Left renal cortex interstitium (tissue), 4 donors: ENCODE measurements around the gene EFNA1. TPM values are rescaled to one million over a fixed set of nuclear protein-coding genes. Genes with fewer than 3 reads are reported as not detected.

Experiments used
- DNase-seq, 4 donors: peaks; one replicate each; pipeline ENCODE4 v3.0.0-alpha.2; 2013; ENCODE audit warnings: low read depth in 4 of 4, low spot score in 2 of 4, missing footprints in 1 of 4
- polyA plus RNA-seq, 4 donors: library from polyadenylated mRNA; unstranded; fragments of 120-200 nt; gene quantifications; one replicate each; pipeline ENCODE4 v1.2.1, GENCODE V29; 2013; ENCODE audit not compliant: insufficient read length in 4 of 4

EFNA1 gene
- polyA plus RNA-seq, 4 donors: 58.7 to 76.2 (median 70.8) TPM

DNA sequence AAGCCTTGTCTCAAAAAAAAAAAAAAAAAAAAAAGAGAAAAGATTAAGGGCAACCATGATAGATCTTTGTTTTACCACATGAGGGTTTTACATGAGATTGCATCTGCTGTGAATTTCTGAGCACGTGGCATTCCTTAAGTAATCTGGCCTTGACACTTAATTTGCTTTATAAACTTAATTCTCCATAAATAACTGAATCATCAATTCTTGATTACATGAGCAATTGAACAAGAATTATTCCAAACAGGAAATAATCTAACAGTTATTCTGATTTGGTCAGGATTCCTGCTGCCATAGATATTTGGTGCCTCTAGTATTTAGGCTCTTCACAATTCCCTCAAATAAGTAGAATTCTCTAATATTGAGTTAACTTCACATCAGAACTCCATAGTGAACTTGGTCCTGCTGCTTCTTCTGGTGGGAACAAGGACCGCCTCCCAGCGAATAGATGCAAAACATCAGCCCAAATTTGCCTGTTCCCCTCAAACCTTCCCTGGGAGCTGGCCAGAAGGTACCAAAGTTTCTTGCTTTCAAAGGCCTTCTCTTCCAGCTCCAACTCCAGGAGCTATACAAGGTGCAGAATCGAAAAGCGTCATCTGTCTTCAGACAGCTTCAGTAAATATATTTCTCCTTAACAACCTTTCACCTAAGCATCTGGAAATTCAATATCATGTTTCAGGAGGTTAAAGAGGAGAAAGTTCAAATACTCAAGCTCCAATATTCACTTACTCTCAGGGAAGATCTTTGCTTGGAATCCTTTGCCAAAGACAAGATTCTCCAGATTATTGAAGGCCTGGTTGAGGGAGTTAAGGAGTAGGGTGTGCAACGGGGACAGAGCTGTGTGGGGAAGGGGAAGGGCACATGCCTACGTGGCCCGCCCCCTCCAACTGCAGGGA lies 44.4 kb downstream of the EFNA1 start:
- DNase-seq: no peak

DNA sequence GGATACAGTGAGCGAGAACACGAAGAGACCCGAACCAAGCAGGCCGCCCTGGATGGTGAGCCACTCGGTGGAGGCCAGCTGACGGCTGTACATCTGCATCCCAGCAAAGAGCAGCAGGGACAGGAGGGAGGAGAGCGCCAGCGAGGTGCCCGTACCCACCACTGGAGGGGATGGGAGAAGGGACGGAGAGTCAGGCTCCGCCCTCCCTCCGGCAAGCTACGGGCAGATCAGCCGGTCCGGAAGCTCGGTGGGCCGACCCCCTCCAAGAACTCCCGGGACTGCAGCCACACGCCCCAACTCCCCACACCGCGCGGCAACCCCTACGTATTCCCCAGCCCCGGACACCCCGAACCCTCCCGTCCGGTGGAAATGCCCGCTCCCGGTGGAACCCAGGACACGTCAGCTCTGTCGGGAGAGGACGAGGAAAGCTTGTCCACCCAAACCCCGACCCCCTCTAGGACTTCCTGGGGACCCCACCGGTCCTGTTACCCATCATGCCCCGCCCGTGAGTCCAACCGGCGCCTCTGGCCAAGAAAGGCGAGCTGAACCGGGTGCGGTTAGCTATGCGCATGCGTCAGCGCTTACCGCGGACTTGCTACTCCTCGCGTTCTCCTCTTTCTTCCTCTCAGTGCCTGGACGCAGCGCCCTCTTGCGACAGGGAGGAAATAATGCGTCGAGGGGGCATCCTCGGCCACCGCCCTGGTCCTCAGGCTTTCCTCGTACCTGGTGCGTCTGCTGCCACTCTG lies 45.2 kb downstream of the EFNA1 start, which contains the start of gene KRTCAP2:
Gene KRTCAP2 (minus strand): TSS at position 573 of the 746 bp plus-strand sequence. CDS start 80 bp downstream, at position 493.
- peak in 2 of 4 donors; percentile 89 to 93 for DNase-seq

DNA sequence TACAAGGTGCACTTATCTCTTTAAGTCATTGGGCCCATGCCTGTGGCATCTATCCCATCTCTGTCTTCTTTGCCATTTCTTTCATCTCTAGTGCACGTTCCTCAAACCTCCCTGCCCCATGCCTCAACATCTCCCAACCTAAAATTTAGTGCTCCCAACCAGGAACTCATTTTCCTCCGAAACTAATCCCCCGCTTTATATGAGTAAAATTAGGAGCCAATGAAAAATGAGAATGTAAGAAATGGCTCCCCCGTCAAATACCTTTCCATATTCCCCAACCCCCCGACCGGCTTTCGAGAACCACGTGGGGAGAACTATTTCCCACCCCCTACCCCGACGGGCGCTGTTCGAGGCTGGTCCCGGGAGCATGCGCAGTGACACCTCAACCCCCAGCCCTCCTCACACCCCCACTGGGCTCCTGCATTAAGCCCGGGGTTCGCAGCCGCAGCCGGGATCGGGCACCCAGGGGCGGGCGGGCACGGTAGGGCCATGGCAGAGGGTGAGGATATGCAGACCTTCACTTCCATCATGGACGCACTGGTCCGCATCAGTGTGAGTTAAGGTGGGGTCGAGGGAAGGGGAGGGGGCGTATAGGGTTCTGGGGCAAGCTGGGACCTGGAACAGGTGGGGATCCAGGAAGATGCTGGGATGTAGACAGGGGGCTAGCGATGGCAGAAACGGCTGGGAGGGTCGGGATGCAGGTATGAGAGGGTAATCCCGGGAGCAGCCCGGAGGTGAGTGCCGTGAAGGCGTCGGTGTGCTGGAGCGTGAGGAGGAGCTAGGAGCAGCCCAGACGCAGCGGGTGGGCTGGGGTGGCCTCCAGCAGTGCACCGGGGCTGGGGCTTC lies 46.0 kb downstream of the EFNA1 start, which contains the start of gene TRIM46:
Gene TRIM46 (plus strand): TSS at position 372 of the 846 bp plus-strand sequence. CDS start 118 bp downstream, at position 490.
- DNase-seq: no peak

DNA sequence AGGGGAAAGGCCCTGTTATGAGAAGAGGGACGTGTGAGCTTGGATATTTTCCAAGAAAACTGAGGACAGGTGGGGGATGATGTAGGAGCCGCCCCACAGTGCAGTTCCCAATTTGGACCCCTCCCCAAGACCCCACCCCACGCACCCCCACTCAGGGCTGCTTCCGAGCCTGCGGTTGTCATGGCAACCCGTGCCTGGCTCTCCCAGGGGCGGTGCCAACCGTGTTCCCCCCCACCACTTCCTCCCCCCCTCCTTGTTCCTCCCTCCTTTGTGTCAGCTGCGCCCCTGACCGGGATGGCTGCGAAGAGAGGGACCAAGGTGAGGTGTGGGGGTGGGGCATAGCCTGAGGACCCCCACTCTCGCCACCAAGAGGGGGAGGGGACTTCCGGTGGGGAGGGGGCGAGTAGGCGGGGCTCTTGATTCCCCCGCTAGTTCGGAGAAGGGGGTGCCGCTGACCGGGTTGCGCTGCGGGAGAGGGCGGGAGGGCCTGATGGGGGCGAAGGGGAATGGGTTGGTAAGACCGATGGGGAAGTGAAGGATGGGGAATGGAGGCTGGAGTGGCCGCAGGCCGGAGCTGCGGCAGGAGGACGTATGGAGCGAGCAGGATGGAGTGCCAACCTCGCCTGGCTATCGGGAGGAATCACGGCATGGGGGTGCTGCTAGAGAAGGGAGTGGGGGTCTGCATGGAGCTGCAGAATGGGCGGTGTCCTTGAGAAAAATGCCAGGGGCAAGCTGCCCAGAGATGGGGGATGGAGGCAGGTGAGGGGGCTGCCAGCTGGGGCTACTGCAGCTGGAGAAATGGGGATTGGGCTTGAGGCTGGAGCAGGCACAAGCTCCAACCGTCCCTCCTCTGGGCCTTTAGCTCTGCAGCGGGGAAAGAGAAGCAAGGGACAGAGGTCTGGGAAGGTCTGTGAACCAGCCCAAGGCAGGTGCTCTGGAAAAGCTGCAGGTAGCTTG lies 46.9 kb downstream of the EFNA1 start:
- no peak for DNase-seq

DNA sequence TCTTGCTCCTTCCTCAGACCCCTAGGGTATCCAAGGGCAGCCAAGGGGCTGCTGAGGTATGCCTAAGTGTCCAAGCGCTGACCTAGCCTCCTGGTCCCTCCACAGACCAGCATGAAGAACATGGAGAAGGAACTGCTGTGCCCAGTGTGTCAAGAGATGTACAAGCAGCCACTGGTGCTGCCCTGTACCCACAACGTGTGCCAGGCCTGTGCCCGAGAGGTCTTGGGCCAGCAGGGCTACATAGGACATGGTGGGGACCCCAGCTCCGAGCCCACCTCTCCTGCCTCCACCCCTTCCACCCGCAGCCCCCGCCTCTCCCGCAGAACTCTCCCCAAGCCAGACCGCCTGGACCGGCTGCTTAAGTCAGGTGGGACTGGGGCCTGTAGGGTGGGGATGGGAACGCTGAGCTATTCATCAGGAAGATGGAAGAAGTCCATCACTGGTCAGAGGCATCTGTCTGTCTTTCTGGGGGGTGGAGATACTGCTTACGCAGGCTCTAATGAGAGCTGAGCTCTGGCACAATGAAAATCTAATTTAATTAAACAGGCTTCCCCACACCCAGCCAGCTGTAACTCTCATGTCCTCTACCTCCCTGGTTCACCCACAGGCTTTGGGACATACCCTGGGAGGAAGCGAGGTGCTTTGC lies 47.7 kb downstream of the EFNA1 start:
- no peak for DNase-seq

DNA sequence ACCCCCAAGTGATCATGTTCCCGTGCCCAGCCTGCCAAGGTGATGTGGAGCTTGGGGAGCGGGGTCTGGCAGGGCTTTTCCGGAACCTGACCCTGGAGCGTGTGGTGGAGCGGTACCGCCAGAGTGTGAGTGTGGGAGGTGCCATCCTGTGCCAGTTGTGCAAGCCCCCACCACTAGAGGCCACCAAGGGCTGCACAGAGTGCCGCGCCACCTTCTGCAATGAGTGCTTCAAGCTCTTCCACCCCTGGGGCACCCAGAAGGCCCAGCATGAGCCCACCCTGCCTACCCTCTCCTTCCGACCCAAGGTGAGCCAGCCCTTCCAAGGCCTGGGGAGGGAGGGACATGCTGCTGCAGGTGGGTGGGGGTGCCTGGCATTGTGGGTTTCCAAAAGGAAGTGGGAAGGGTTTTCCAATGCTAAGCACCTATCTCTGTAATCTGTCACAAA lies 48.3 kb downstream of the EFNA1 start:
- DNase-seq: no peak

DNA sequence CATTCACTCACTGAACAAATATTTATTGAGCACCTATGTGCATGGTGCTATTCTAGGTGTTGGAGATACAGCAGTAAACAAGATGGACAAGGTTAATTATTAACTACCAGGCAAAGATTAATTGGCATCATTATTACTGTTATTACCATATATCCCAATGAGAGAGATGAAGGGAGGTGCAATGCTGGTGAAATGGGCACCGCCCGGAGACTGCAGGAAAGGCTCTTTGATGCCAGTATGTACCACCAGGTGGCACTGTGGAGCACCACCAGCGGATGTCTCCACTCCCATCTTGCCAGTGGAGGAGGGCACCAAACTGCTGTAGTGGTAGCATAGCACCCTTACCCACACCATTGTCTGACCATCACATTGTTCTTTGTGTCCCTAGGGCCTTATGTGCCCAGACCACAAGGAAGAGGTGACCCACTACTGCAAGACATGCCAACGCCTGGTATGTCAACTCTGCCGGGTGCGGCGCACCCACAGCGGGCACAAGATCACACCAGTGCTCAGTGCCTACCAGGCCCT lies 48.9 kb downstream of the EFNA1 start:
- DNase-seq: no peak

DNA sequence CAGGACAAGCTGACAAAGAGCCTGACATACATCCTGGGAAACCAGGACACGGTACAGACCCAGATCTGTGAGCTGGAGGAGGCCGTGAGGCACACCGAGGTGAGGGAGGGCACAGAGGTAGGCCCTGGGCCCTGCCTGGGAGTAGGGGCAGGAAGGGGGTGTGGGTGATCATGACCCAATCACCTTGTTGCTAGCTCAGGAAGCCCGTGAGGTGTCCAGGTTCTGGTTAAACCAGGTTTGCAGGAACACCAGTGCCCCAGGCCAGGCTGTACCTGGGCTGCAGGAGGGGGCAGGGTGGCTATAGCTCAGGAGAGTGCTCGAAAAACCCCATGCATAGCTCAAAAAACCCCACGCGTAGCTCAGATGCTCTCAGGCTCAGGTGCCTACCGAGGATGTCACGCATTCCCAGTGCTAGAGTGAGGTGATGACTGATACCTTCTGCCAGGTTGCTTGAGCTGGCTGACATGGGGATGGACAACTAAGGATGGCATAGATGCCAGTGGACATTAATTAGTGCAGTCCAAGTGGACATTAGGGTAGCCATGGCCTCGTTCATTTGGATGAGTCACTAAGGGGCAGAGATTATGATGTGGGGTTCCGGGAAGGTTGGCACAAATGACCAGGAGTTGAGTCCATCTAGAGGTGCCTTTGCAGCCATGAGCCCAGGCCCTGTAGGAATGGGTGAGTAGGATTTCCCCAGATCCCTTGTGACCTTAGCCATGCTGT lies 49.7 kb downstream of the EFNA1 start:
- DNase-seq: no peak

DNA sequence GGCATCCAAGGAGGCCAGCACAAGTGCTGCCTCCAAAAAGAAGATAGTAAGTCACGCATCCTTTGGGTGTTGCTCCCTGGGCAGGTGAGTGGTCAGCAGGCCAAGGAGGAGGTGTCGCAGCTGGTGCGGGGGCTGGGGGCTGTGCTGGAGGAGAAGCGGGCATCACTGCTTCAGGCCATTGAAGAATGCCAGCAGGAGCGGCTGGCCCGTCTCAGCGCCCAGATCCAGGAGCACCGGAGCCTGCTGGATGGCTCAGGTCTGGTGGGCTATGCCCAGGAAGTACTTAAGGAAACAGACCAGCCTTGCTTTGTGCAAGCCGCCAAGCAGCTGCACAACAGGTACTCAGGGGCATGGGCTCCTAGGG lies 50.2 kb downstream of the EFNA1 start:
- DNase-seq: no peak

DNA sequence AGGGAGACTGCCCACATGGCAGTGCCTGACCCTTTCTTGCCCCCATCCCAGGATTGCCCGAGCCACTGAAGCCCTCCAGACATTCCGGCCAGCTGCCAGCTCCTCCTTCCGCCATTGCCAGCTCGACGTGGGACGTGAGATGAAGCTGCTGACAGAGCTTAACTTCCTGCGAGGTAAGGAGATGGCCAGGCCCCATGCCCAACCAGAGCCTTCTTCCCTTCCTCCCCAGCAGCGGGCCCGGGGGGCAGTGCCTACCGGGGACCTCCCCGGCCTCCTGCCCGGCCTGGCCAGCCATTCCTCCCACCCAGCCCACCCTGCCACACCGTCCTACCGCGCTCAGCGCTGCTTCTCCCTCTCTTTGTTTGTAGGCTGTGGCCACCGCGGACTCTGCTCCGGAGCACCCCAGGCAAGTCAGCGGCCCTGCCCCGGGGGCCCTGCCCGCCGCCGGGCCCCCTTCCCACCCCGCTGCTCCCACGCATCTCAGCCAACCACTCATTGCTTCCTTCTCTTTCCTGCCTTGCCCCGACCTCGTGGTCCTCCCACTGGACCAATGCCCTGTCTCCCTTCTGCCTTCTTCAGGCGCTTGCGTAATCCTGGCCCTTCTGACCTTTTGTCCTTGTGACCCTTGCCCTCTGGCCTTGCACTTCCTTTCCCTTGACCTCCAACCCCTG lies 50.9 kb downstream of the EFNA1 start:
- no peak for DNase-seq

DNA sequence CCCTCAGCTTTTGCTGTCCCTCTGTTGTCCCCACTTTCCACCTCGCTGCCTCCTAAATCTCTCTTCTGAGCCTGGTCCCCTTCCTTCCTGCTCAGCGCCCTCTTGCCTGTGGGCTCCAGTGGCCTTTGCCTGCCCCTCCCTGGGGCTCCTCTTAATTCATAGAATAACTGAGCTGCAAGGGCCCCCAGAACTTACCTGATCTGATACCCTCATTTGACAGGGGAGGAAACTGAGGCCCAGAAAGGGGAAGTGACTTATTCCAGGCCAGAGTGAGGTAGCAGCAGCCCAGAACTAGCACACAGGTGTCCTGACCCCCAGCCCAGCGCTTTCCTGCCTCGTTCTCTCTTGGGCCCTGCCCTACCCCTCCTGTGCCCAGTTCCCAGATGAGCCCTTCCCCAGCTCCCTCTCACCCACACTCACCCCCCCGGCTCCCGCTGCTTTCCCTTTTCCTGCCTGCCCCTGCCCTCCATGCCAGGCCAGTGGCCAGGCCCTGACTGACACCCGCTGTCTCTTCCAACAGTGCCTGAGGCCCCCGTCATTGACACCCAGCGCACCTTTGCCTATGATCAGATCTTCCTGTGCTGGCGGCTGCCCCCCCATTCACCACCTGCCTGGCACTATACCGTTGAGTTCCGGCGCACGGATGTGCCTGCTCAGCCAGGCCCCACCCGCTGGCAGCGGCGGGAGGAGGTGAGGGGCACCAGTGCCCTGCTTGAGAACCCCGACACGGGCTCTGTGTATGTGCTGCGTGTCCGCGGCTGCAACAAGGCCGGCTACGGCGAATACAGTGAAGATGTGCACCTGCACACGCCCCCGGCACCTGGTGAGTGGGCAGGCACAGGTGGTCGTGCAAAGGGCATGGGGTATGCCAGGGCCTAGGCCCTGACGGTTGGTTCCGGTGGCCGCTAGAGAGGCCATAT lies 51.7 kb downstream of the EFNA1 start:
- no peak for DNase-seq

DNA sequence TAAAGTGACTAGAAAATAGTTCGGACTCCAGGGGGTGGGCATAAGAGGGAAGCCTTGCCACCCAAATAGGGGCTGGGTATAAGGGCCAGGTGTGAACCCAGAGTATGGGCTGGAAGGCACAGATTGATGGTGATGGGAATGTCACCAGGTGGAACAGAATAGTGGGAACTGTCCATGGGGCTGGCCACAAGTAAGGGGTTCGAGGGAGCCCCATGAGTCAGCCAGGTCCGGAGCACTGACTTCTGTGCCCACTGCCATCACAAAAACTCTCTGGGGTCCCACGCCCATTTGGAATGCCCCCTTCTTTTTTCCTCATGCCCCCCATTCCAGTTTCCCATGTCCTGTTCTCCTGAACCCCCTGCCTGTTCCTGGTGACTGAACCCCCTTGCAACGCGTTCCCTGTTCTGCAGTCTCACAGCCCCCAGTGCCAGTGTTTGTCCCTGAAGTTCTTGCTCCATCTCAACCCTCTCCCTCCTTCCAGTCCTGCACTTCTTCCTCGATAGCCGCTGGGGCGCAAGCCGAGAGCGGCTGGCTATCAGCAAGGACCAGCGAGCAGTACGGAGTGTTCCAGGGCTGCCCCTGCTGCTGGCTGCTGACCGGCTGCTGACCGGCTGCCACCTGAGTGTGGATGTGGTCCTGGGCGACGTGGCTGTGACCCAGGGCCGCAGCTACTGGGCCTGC lies 53.8 kb downstream of the EFNA1 start:
- DNase-seq: no peak

DNA sequence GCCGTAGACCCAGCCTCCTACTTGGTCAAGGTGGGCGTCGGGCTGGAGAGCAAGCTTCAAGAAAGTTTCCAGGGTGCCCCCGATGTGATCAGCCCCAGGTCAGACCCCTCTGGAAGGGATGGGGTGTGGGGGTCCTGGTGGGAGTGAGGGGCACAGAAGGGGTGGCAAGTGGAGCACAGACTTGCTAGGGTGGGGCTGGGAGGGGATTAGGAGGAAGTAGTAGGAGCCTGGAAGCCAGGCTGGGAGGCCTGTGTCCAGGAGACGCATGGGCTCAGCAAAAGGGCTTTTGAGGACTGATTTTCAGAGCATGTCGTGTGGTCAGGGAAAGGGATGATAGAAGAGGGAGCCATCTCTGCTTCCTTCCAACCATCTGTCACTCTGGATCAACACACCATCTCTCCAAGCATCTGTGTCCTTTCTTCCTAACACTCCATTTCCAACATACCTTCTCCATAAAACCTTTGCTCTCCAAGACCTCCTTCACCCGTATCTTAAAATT lies 54.4 kb downstream of the EFNA1 start:
- no peak for DNase-seq

DNA sequence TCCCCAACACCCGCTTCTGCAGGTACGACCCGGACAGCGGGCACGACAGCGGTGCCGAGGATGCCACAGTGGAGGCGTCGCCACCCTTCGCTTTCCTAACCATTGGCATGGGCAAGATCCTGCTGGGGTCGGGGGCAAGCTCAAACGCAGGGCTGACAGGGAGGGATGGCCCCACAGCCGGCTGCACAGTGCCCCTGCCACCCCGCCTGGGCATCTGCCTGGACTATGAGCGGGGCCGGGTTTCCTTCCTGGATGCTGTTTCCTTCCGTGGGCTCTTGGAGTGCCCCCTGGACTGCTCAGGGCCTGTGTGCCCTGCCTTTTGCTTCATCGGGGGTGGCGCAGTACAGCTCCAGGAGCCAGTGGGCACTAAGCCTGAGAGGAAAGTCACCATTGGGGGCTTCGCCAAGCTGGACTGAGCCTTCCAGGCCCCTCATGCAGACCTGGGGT lies 56.1 kb downstream of the EFNA1 start:
- DNase-seq: no peak

DNA sequence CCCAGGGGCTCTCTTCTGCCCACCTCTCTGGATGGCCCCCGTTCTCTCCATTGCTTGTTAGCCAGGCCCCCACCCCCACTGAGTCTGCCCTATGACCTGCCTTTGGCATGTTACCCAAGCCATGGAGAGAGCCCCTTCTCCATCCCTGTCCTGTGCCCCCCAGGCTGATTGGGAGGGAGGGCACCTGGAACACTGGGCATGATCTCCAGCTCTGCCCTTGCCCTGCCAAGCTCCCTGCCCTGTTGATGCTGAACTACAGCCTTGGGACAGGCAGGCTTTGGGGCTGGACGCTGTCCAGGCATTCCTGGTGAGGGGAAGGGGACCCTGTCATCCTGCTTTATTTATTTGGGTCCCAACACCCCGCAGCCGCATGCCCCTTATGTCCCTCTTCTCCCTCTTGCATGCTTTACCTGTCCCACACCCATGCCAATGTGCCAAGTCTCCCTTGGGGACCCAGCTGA lies 56.7 kb downstream of the EFNA1 start:
- DNase-seq: no peak
